Aorta (tissue), 5 donors: ENCODE results near the gene RUVBL1. TPM values are rescaled to one million over a fixed set of nuclear protein-coding genes. Genes with fewer than 3 reads are reported as not detected.

Source experiments
- ATAC-seq: fragments of 200-7000 bp; cut with Tn5 transposase; one replicate; pipeline ENCODE4 v1.9.1; 2022; ENCODE audit warnings: moderate library complexity; ENCODE audit not compliant: low FRiP score
- DNase-seq, 2 donors: peaks; one replicate each; pipeline ENCODE4 v3.0.0-alpha.2; 2020
- H3K27ac ChIP-seq, 2 donors: one replicate each; pipeline ENCODE4 v1.5.1; 2013; ENCODE audit warnings: low read length in 2 of 2, mild to moderate bottlenecking in 2 of 2, moderate library complexity in 2 of 2, control low read depth in 1 of 2, inconsistent platforms in 1 of 2, low read depth in 1 of 2
- H3K27me3 ChIP-seq, 2 donors: one replicate each; pipeline ENCODE4 v1.6.1; 2013; ENCODE audit warnings: control low read depth in 1 of 2, low read length in 1 of 2, mild to moderate bottlenecking in 1 of 2, moderate library complexity in 1 of 2; ENCODE audit not compliant: insufficient read depth in 2 of 2, control insufficient read depth in 1 of 2
- H3K36me3 ChIP-seq, 2 donors: one replicate each; pipeline ENCODE4 v1.6.1; 2013; ENCODE audit warnings: control low read depth in 1 of 2, low read length in 1 of 2, mild to moderate bottlenecking in 1 of 2; ENCODE audit not compliant: insufficient read depth in 2 of 2, control insufficient read depth in 1 of 2
- H3K4me1 ChIP-seq, 2 donors: one replicate each; pipeline ENCODE4 v1.6.1; 2013; ENCODE audit warnings: low read length in 2 of 2, control low read depth in 1 of 2, mild to moderate bottlenecking in 1 of 2, moderate library complexity in 1 of 2; ENCODE audit not compliant: insufficient read depth in 2 of 2, control insufficient read depth in 1 of 2
- H3K4me3 ChIP-seq, 2 donors: one replicate each; pipeline ENCODE4 v1.5.1; 2013; ENCODE audit warnings: low read length in 2 of 2, control low read depth in 1 of 2, mild to moderate bottlenecking in 1 of 2
- H3K9me3 ChIP-seq: one replicate; pipeline ENCODE4 v1.6.1; 2013; ENCODE audit warnings: mild to moderate bottlenecking, low read length; ENCODE audit not compliant: control insufficient read depth
- WGBS, 2 donors: extraction: QIAGEN DNeasy Blood & Tissue Kit; methylation state at CpG; one replicate each; pipeline ENCODE4 v1.1.7; 2013; 5-methylcytosine and 5-hydroxymethylcytosine counted together
- intact Hi-C, 2 donors: fragments of 100-400 bp; cut with DNase I; formaldehyde crosslinking; loops; one replicate each; pipeline versions ENCODE4 v1.14.2 to v1.15.0; 2022
- polyA plus RNA-seq, 2 donors: library from polyadenylated mRNA; stranded (reverse); fragments of 200-250 nt; gene quantifications; one replicate each; pipeline ENCODE4 v1.2.3, GENCODE V29; 2013
- total RNA-seq, 2 donors: library from RNA; stranded (reverse); fragmentation: NEBNext Ultra II Directional; extraction: Animal tissue kit (Norgen Biotek cat#: 25700); gene quantifications; one replicate each; pipeline ENCODE4 v1.2.1, GENCODE V29; 2021
- donor health status: healthy with polysubstance abuse.
- donor health status: Bipolar disorder and iron deficiency.
- donor health status: DM: no; HTN: no; CAD: no.
- donor health status: DM: no; HTN: no; CAD: no.
- donor health status: DM: yes; HTN: yes; CAD: no.

Gene RUVBL1
- total and polyA plus RNA-seq, 4 donors = 12.3 to 18.5 (median 16.5) TPM

DNA sequence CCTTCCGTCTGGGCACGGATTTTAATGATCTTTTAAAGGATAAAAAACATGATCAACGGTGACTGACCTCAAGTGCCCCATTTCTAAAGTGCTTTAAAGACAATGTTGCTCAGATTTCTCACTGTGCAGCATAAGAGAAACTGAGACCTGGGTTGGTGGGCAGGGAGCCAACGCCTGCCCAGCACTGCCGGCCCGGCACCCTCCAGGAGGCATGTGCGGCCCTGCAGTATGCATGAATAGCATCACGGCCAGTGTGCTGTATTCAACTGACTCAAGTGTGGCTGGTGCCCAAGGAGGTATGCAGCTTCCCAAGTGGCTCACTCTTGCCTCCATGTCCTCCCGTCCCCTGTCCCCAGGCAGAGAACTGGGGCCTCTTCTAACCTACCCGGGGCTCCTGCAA is 41.1 kb downstream of the RUVBL1 start:
- Histone ChIP-seq H3K27ac (no peak overlapping the region), H3K9me3 (no peaks in the 10 kb centered on the region), H3K4me3 (no peak overlapping the region), H3K36me3 (peaks cover 0 to 3% of the 10 kb centered on the region in 2 donors), H3K27me3 (no peaks in the 10 kb centered on the region), H3K4me1 (peaks cover 0 to 3% of the 10 kb centered on the region in 2 donors)
- no peak for DNase-seq
- no peak for ATAC-seq
- WGBS, 2 donors = 82 to 90% methylated on average over 10 of the region's 10 CpGs
- intact Hi-C loops = no loop called here

DNA sequence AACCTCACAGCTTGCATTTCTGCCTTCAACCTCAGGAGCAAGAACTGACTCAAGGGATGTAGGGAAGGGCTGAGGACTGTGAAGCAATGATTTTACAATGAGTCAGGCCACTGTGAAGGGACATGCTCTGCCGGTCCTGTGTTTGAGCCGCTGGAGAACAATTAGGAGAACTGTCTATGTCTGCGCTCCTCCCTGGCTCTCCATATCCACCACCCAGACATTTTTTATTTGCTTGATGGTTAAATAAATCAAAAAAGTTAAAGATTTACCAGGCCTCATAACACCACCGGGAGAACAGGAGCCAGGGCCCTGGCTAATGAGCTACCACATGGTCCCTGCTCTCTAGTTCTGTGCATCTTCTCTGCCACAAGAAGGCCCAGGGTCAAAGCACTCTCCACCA is 41.8 kb downstream of the RUVBL1 start:
- ATAC-seq (no peak), DNase-seq (no peak)
- no peak overlapping the region for H3K27ac ChIP-seq
- H3K27me3 ChIP-seq = no peaks in the 10 kb centered on the region
- no peaks in the 10 kb centered on the region for H3K36me3 ChIP-seq
- H3K4me1 ChIP-seq = peaks cover 0 to 3% of the 10 kb centered on the region in 2 donors
- H3K4me3 ChIP-seq = no peak overlapping the region
- intact Hi-C loops = no loop called here
- 92 to 93% methylated on average over 4 of the region's 4 CpGs for WGBS, 2 donors
- H3K9me3 ChIP-seq = no peaks in the 10 kb centered on the region

DNA sequence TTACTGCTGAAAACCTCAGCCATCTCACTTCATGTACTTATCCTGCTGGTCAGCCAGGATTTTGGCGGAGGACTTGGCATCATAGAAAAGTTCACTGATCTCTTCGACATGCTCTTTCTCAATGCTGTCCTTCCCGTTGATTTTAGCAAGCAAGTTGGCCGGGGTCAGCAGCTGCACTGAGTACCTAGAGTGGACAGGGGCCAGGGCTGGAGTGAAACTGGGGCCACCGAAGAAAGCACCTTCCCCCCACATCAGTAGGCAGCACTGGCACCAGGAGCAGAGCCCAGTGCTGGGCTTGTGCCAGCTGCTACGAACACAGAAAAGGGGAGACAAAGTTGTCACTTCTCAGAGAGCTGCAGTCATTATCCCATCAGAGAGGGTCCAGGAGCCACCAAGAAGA is 42.4 kb downstream of the RUVBL1 start:
- intact Hi-C loops = no loop called here
- Histone ChIP-seq H3K36me3 (no peaks in the 10 kb centered on the region), H3K27ac (no peak overlapping the region), H3K27me3 (no peaks in the 10 kb centered on the region), H3K4me3 (no peak overlapping the region), H3K9me3 (no peaks in the 10 kb centered on the region), H3K4me1 (peaks cover 0 to 3% of the 10 kb centered on the region in 2 donors)
- no peak for ATAC-seq
- WGBS, 2 donors = 79 to 85% methylated on average over 6 of the region's 6 CpGs
- no peak for DNase-seq

DNA sequence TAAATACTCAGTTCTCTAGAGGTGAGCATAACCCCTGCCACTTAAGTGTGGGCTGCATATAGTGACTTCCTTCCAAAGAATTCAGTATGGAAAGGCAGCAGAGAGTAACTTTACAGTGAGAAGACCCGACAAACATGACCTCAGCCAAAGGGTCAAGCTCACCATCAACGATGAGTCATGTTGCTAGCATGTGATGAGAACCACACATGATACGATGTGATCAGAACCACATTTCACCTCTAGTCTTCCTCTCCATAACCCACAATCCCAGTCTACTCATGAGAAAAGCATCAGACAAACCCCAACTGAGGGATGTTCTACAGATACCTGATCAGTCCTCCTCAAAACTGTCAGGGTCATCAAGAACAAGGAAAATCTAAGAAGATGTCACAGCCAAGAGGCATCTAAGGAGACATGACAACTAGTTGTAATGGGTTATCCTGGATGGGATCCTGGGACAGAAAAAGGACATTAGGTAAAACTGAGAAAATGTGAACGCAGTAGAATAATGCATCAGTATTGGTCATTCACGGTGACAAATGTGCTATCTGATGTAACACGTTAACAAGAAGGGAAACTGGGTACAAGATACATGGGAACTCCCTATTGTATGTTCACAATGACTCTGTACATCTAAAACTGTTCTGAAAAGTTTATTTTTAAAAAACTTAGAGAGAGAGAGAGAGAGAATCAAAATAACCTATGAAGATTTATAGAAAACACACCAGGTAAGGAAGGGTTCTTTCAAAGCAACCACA is 43.1 kb downstream of the RUVBL1 start:
- no peak overlapping the region for H3K27ac ChIP-seq
- H3K36me3 ChIP-seq = no peaks in the 10 kb centered on the region
- intact Hi-C loops = no loop called here
- peaks cover 0 to 3% of the 10 kb centered on the region in 2 donors for H3K4me1 ChIP-seq
- ATAC-seq = no peak
- no peak for DNase-seq
- no peaks in the 10 kb centered on the region for H3K27me3 ChIP-seq
- H3K4me3 ChIP-seq = no peak overlapping the region
- no peaks in the 10 kb centered on the region for H3K9me3 ChIP-seq
- WGBS, 2 donors = 76 to 84% methylated on average over 6 of the region's 6 CpGs

DNA sequence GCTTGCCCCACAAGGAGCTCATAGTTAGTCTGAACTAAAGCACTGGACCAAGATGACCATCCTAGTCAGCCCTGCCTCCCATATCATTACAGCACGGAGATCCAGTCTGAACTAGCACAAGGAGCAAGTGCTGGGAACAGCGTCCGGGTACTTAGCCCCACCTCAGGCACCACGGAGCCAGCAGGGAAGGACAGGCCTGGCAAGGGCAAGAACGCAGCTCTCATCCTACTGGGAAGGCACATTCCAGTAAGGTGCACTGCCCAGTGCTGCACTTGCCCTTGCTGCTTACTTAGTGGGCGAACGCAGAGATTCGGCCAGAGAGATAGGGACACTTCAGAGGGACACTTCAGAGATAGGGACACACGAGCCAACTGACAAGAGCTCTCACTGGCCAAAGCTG is 43.8 kb downstream of the RUVBL1 start:
- Histone ChIP-seq H3K9me3 (no peaks in the 10 kb centered on the region), H3K27me3 (no peaks in the 10 kb centered on the region), H3K27ac (no peak overlapping the region), H3K4me3 (no peak overlapping the region), H3K36me3 (no peaks in the 10 kb centered on the region), H3K4me1 (peaks cover 0 to 3% of the 10 kb centered on the region in 2 donors)
- 92% methylated on average over 9 of the region's 9 CpGs for WGBS, 2 donors
- intact Hi-C loops = no loop called here
- no peak for DNase-seq
- no peak for ATAC-seq

DNA sequence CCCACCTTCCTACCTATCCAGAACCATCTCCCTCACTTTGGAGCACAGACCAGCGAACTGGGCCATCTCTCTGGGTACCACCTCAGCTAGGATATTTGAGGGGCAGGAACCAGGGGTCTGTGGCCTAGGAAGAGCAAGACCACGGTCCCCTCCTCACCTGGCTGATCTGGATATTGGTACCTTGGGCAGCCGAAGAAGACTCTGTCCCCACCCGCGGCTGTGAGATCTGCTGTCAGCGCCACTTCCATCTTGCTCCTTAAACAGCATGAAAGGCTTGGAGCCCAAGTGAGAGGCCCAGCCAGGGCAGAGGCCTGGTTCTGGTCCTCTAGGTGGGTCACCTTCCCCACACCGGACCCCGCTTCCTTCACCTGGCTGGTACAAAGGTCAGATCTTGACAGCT is 44.7 kb downstream of the RUVBL1 start:
- Histone ChIP-seq H3K36me3 (no peaks in the 10 kb centered on the region), H3K27ac (no peak overlapping the region), H3K4me1 (no peaks in the 10 kb centered on the region), H3K27me3 (no peaks in the 10 kb centered on the region), H3K4me3 (no peak overlapping the region), H3K9me3 (no peaks in the 10 kb centered on the region)
- WGBS, 2 donors = 95 to 96% methylated on average over 8 of the region's 8 CpGs
- ATAC-seq = no peak
- no peak for DNase-seq
- intact Hi-C loops = no loop called here

DNA sequence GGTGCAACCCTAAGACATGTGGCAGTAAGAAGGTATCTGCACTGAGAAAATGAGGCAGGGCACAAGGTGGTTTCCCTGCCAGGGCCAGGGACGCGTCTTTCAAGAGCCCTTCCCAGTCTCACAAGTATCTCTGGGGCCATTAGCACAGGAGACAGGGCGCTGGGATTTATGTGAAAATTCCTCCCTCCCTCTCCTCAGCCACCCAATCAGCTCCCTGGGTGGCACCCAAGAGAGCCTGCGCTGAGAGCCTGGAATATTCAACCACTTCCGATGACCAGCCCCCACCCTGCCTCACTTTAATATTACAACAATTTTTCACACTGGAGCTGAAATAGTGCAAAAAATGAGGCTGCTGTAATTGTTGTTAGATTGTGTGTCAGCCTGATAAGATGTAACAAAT is 45.3 kb downstream of the RUVBL1 start:
- H3K4me3 ChIP-seq = no peak overlapping the region
- WGBS, 2 donors = 87 to 91% methylated on average over 5 of the region's 5 CpGs
- no peaks in the 10 kb centered on the region for H3K9me3 ChIP-seq
- no peaks in the 10 kb centered on the region for H3K36me3 ChIP-seq
- no peaks in the 10 kb centered on the region for H3K27me3 ChIP-seq
- no peak for ATAC-seq
- DNase-seq = no peak
- intact Hi-C loops = no loop called here
- H3K4me1 ChIP-seq = no peaks in the 10 kb centered on the region
- H3K27ac ChIP-seq = no peak overlapping the region

DNA sequence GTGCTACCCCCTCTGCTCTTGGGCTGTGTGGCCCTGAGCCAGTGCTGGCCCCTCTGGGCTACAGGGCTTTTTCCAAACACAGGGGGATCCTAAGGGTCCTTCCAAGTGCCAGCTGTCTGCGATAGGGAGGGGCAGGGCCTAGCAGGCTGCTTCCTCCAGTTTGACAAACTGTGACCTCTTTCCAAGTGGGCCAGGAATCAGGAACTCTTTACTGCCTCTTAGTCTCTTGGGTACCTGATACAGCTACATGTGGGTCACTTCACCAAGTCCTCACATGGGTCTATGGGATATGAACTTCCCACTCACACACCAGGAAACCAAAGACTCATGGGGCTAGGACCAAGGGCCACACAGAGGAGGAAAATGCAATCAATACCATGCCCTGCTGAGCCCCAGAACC is 45.9 kb downstream of the RUVBL1 start:
- no peak for ATAC-seq
- no peak for DNase-seq
- 0 to 86% methylated on average over 1 of the region's 1 CpG for WGBS, 2 donors
- Histone ChIP-seq H3K4me1 (no peaks in the 10 kb centered on the region), H3K27ac (no peak overlapping the region), H3K9me3 (no peaks in the 10 kb centered on the region), H3K4me3 (no peak overlapping the region), H3K27me3 (no peaks in the 10 kb centered on the region), H3K36me3 (no peaks in the 10 kb centered on the region)
- intact Hi-C loops = no loop called here

DNA sequence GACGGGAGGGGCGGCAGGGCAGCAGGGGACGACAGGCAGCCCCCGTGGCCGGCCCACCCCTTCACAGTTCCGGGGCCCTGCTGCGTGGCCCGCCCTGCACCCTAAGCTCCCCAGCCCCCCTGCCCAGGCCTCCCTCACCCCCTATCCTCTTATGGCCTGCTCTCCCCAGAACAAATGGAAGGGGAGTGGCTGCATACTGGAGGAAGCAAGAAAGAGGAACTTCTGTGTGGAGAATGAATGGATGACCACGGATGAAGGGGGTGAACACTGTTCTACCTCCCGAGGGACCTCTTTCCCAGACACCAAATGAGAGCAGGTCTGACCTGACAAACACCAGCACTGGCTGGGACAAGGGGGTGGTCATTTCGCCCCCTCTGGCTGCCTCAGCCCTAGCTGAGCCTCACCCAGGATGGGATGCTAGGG is 46.4 kb downstream of the RUVBL1 start:
- Histone ChIP-seq H3K4me1 (no peaks in the 10 kb centered on the region), H3K27me3 (no peaks in the 10 kb centered on the region), H3K36me3 (no peaks in the 10 kb centered on the region), H3K9me3 (no peaks in the 10 kb centered on the region), H3K27ac (no peak overlapping the region), H3K4me3 (peak overlapping the region; percentile 15 to 16)
- intact Hi-C loops = no loop called here
- 23 to 28% methylated on average over 7 to 11 of the region's 11 CpGs for WGBS, 2 donors
- DNase-seq (no peak), ATAC-seq (no peak)
